Fibroblast of pulmonary artery (primary cell): ENCODE measurements around the gene ACER3.
"Not testable (repeated sequence)": the region's sequence is repeated elsewhere in the genome, so short reads cannot be mapped to it uniquely, and the experiment has no call there.

ENCODE experiments used
- DNase-seq: peaks from one replicate; pipeline ENCODE4 v3.0.0-alpha.2; 2010; ENCODE audit warnings: low read depth
- H3K4me3 ChIP-seq: replicated peaks from 2 replicates; pipeline ENCODE4 v1.5.1; 2011; ENCODE audit warnings: low read depth, mild to moderate bottlenecking, control low read depth, low read length, moderate library complexity
- CTCF ChIP-seq: IDR thresholded peaks from 2 replicates; pipeline ENCODE4 v1.5.1; 2011; ENCODE audit warnings: mild to moderate bottlenecking, control low read depth, low read length, inconsistent platforms; ENCODE audit errors: missing control alignments

ACER3 gene

GRCh38 chr11:76823481-76824028, 37.2 kb upstream of the ACER3 start:
- no peak for TF ChIP-seq CTCF
- H3K4me3 ChIP-seq = peak overlapping the region; percentile 13
- DNase-seq = peak; percentile 94

- no peak overlapping the region for H3K4me3 ChIP-seq
- no peak for TF ChIP-seq CTCF
- DNase-seq = peak; percentile 84
Measured at GRCh38 chr11:76824083-76824939, 36.4 kb upstream of the ACER3 start.

- peak; percentile 29 for DNase-seq
- no peak for TF ChIP-seq CTCF
- H3K4me3 ChIP-seq = no peak overlapping the region
Measured at GRCh38 chr11:76824980-76825725, 35.6 kb upstream of the ACER3 start.

- DNase-seq = no peak
- TF ChIP-seq CTCF = no peak
- no peak overlapping the region for H3K4me3 ChIP-seq
Measured at GRCh38 chr11:76825726-76826396, 34.9 kb upstream of the ACER3 start.

GRCh38 chr11:76826508-76826907, 34.2 kb upstream of the ACER3 start:
- H3K4me3 ChIP-seq, DNase-seq: not testable (repeated sequence)

GRCh38 chr11:76827005-76827404, 33.7 kb upstream of the ACER3 start:
- not testable (repeated sequence) for H3K4me3 ChIP-seq, DNase-seq

GRCh38 chr11:76830639-76831327, 29.9 kb upstream of the ACER3 start:
- TF ChIP-seq CTCF = no peak
- no peak overlapping the region for H3K4me3 ChIP-seq

More at GRCh38 chr11:76830639-76831327, 29.9 kb upstream of the ACER3 start:
- peak; percentile 86 for DNase-seq
